Heart right ventricle (tissue), 16 donors: Measurements from ENCODE around the gene MGMT. TPM values are rescaled to one million over a fixed set of nuclear protein-coding genes. Genes with fewer than 3 reads are reported as not detected.

ENCODE experiments used
- ATAC-seq, 8 donors: fragments of 200-7000 bp; cut with Tn5 transposase; one replicate each; pipeline ENCODE4 v1.9.1; 2020; ENCODE audit warnings: mild to moderate bottlenecking in 8 of 8, moderate library complexity in 8 of 8, moderate number of reproducible peaks in 1 of 8
- DNase-seq, 2 donors: peaks; one replicate each; pipeline ENCODE4 v3.0.0-alpha.2; 2020
- H3K27ac ChIP-seq, 10 donors: fragments of 200-600 bp; sonication (generic) in 2 of 10; one replicate each; pipeline versions ENCODE4 v1.5.0 to v1.8.0; 2020 to 2022; ENCODE audit warnings: mild to moderate bottlenecking in 3 of 10
- H3K27me3 ChIP-seq, 7 donors: fragments of 200-600 bp; one replicate each; pipeline ENCODE4 v1.8.0; 2021 to 2022; ENCODE audit warnings: mild to moderate bottlenecking in 2 of 7
- H3K36me3 ChIP-seq, 9 donors: fragments of 200-600 bp; sonication (generic) in 1 of 9; one replicate each; pipeline versions ENCODE4 v1.5.0 to v1.8.0; 2020 to 2022; ENCODE audit warnings: mild to moderate bottlenecking in 2 of 9
- H3K4me1 ChIP-seq, 9 donors: fragments of 200-600 bp; sonication (generic) in 1 of 9; one replicate each; pipeline versions ENCODE4 v1.5.0 to v1.8.0; 2020 to 2022; ENCODE audit warnings: mild to moderate bottlenecking in 4 of 9
- H3K4me3 ChIP-seq, 10 donors: fragments of 200-600 bp; sonication (generic) in 2 of 10; one replicate each; pipeline versions ENCODE4 v1.5.0 to v1.8.0; 2020 to 2022; ENCODE audit warnings: mild to moderate bottlenecking in 7 of 10, moderate library complexity in 2 of 10
- H3K9me3 ChIP-seq, 11 donors: fragments of 200-600 bp in 10 of 11; sonication (generic) in 2 of 11; one replicate each; pipeline versions ENCODE4 v1.5.0 to v1.8.0; 2013 to 2022; ENCODE audit warnings: mild to moderate bottlenecking in 2 of 11, control low read depth in 1 of 11, moderate library complexity in 1 of 11
- WGBS, 2 donors: extraction: QIAGEN DNeasy Blood & Tissue Kit; methylation state at CpG; one replicate each; pipeline ENCODE4 v1.1.7; 2013; ENCODE audit warnings: inconsistent platforms in 1 of 2; 5-methylcytosine and 5-hydroxymethylcytosine counted together
- intact Hi-C, 10 donors: fragments of 100-400 bp; cut with DNase I; formaldehyde crosslinking; loops; one replicate each; pipeline versions ENCODE4 v1.11.1 to v1.14.2; 2022
- polyA plus RNA-seq, 2 donors: library from polyadenylated mRNA; stranded (reverse); fragments of 200-250 nt; gene quantifications; one replicate each; pipeline ENCODE4 v1.2.3, GENCODE V29; 2013
- total RNA-seq, 10 donors: library from RNA; stranded (reverse); fragmentation: NEBNext Ultra II Directional in 3 of 10; extraction: Animal tissue kit (Norgen Biotek cat#: 25700) in 3 of 10; gene quantifications; one replicate each; pipeline versions ENCODE4 v1.2.1 to v1.2.4, GENCODE V29; 2021 to 2023
- TF ChIP-seq, protein P1 (sequence below), 9 donors: fragments of 200-600 bp; sonication (generic) in 2 of 9; IDR thresholded peaks; one replicate each; pipeline versions ENCODE4 v1.5.0 to v1.8.0; 2021 to 2022; ENCODE audit warnings: antibody characterized with exemption in 9 of 9, mild to moderate bottlenecking in 5 of 9, moderate library complexity in 1 of 9
- donor health status: Arrhythmogenic right ventricular cardiomyopathy.
- donor health status: ischemic (EF 13 %, LVEDD 7.1; RV severe dilation, severe dysfunction).
- donor health status: healthy with polysubstance abuse.
- donor health status: DM: no; HTN: yes; CAD: no.
- donor health status: DM: no; HTN: no; CAD: no.
- donor health status: ischemic (EF 25% LVEDD 6.9; RV normal size, moderate dysfunction).
- donor health status: ischemic (EF 25% LVEDD 5.7; RV mildly dilated, moderate dysfunction).
- donor health status: healthy.
- donor health status: DM: yes; HTN: yes; CAD: no.
- donor health status: Ischemic cardiomyopathy.
- donor health status: ischemic (EF 35%, LVEDD 5.7; RV mildly dilated, moderate dysfunction).
- donor health status: nonischemic (EF 11% LVEDD 7.7; RV severe dilation, severe dysfunction).
- donor health status: DM: yes; HTN: yes; CAD: no.
- donor health status: PGD.
- donor health status: ischemic (EF 29% LVEDD 5.4; RV normal size, mild dysfunction).
- donor health status: nonischemic (EF 23%, LVEDD 6.1; RV moderate dilation, normal function).

The MGMT gene
- total and polyA plus RNA-seq, 12 donors = 8.4 to 17.8 (median 12.9) TPM

GRCh38 chr10:129678186-129678585, 211.1 kb downstream of the MGMT start:
- no peaks in the 10 kb centered on the region for H3K27me3 ChIP-seq
- ATAC-seq (peak in 1 of 8 donors; percentile 35), DNase-seq (peak in 1 of 2 donors; percentile 33)
- TF ChIP-seq, protein P1, sequence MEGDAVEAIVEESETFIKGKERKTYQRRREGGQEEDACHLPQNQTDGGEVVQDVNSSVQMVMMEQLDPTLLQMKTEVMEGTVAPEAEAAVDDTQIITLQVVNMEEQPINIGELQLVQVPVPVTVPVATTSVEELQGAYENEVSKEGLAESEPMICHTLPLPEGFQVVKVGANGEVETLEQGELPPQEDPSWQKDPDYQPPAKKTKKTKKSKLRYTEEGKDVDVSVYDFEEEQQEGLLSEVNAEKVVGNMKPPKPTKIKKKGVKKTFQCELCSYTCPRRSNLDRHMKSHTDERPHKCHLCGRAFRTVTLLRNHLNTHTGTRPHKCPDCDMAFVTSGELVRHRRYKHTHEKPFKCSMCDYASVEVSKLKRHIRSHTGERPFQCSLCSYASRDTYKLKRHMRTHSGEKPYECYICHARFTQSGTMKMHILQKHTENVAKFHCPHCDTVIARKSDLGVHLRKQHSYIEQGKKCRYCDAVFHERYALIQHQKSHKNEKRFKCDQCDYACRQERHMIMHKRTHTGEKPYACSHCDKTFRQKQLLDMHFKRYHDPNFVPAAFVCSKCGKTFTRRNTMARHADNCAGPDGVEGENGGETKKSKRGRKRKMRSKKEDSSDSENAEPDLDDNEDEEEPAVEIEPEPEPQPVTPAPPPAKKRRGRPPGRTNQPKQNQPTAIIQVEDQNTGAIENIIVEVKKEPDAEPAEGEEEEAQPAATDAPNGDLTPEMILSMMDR (IDR thresholded peaks at IDR 0.05) = no peak
- no peaks in the 10 kb centered on the region for H3K4me1 ChIP-seq
- H3K4me3 ChIP-seq = no peak overlapping the region
- no peak overlapping the region for H3K27ac ChIP-seq
- WGBS, 2 donors = 69 to 77% methylated on average over 4 of the region's 4 CpGs
- intact Hi-C loops = no loop called here
- H3K36me3 ChIP-seq = no peaks in the 10 kb centered on the region
- H3K9me3 ChIP-seq = no peaks in the 10 kb centered on the region

DNA sequence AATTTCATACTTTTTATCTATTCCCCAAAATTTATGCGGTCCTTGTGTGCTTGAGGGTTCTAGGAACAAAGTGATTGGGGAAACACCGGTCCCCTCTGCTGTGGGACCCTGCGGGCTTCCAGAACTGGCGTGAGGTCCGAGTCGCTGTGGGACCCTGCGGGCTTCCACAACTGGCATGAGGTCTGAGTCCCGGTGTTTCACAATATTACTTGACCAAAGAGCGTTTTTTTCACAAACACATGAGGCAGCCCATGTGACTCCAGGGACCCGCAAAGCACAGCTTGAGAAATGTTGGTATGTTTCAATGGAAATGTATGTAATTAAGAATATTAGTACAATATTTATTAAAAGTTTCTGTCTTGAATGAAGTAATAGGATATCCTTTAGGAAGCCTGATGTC, 212.2 kb downstream of the MGMT start:
- Histone ChIP-seq H3K9me3 (no peaks in the 10 kb centered on the region), H3K4me1 (no peaks in the 10 kb centered on the region), H3K4me3 (no peak overlapping the region), H3K27me3 (no peaks in the 10 kb centered on the region), H3K27ac (no peak overlapping the region), H3K36me3 (no peaks in the 10 kb centered on the region)
- TF ChIP-seq, protein P1 (IDR thresholded peaks at IDR 0.05) = no peak
- DNase-seq (no peak), ATAC-seq (no peak)
- intact Hi-C loops = no loop called here
- WGBS, 2 donors = 75 to 99% methylated on average over 10 of the region's 10 CpGs

DNA sequence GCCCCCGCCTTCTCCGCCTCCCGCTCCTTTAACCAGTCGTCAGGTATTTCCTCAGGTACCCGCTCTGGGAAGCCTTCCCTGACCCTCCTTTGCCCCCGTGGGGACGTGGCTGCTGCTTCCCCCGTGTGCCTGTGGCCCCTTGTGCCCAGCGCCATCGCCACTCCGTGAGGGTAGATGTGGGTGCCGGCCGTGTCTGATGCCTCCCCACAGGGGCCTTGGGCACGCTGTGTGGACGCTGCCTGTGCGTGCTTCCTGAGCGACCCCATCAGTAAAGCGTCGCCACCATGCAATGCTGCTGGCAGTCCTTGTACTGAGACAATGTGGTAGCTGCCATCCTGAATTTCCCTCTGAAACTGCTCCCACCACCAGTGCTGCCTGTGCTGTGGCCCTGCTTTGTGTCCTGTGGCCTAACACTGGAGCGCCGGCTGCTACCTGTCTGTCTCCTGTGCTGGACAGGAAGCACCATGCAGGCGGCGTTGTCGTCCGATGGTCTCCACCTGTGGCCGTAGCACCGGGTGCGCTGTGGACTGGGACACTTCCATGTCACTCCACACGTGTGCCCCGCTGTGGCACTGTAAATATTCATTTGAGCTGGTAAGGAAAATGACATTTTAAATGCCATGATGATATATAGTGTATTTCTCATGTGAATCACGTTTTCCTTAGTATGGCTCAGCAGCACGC, 213.8 kb downstream of the MGMT start:
- DNase-seq (no peak), ATAC-seq (no peak)
- Histone ChIP-seq H3K4me1 (no peaks in the 10 kb centered on the region), H3K27ac (no peak overlapping the region), H3K9me3 (no peaks in the 10 kb centered on the region), H3K36me3 (no peaks in the 10 kb centered on the region), H3K4me3 (no peak overlapping the region), H3K27me3 (no peaks in the 10 kb centered on the region)
- intact Hi-C loops = no loop called here
- TF ChIP-seq, protein P1 (IDR thresholded peaks at IDR 0.05) = no peak
- WGBS, 2 donors = 96 to 97% methylated on average over 32 of the region's 32 CpGs

GRCh38 chr10:129681856-129682255, 214.8 kb downstream of the MGMT start:
- Histone ChIP-seq H3K36me3 (no peaks in the 10 kb centered on the region), H3K4me1 (no peaks in the 10 kb centered on the region), H3K27me3 (no peaks in the 10 kb centered on the region), H3K27ac (no peak overlapping the region), H3K9me3 (no peaks in the 10 kb centered on the region), H3K4me3 (no peak overlapping the region)
- TF ChIP-seq, protein P1 (IDR thresholded peaks at IDR 0.05) = no peak
- ATAC-seq = no peak
- DNase-seq = no peak
- WGBS, 2 donors = 64 to 87% methylated on average over 5 of the region's 5 CpGs
- intact Hi-C loops = no loop called here
